Right atrium auricular region (tissue), 2 donors: ENCODE measurements around the gene UBE2F. TPM values are rescaled to one million over a fixed set of nuclear protein-coding genes. Genes with fewer than 3 reads are reported as not detected.

Experiments used
- DNase-seq: peaks from one replicate; pipeline ENCODE4 v3.0.0-alpha.2; 2019; ENCODE audit warnings: low spot score
- H3K27ac ChIP-seq, 2 donors: fragments of 200-600 bp; sonication (generic); 1 replicate in 1 of 2; 2 replicates in 1 of 2; pipeline ENCODE4 v1.5.1; 2016 to 2019
- H3K27me3 ChIP-seq, 2 donors: fragments of 200-600 bp; sonication (generic); one replicate each; pipeline versions ENCODE4 v1.5.1 to v1.6.0; 2017 to 2019
- H3K36me3 ChIP-seq: fragments of 200-600 bp; sonication (generic); one replicate; pipeline ENCODE4 v1.5.1; 2016
- H3K4me1 ChIP-seq, 2 donors: fragments of 200-600 bp; sonication (generic); one replicate each; pipeline versions ENCODE4 v1.5.1 to v1.6.0; 2017 to 2019
- H3K4me3 ChIP-seq, 2 donors: fragments of 200-600 bp; sonication (generic); 1 replicate in 1 of 2; 2 replicates in 1 of 2; pipeline ENCODE4 v1.5.1; 2017 to 2019; ENCODE audit warnings: mild to moderate bottlenecking in 1 of 2, moderate library complexity in 1 of 2
- H3K9me3 ChIP-seq, 2 donors: fragments of 200-600 bp; sonication (generic); one replicate each; pipeline ENCODE4 v1.5.1; 2019
- total RNA-seq, 2 donors: library from RNA; depleted of rRNA; stranded (reverse); fragments of >200 nt; gene quantifications; one replicate each; pipeline ENCODE4 v1.1.0, GENCODE V29; 2016
- TF ChIP-seq, protein P1 (sequence below), 2 donors: fragments of 200-600 bp; sonication (generic); IDR thresholded peaks; one replicate each; pipeline ENCODE4 v1.5.1; 2019; ENCODE audit warnings: antibody characterized with exemption in 2 of 2

UBE2F gene, protein sequence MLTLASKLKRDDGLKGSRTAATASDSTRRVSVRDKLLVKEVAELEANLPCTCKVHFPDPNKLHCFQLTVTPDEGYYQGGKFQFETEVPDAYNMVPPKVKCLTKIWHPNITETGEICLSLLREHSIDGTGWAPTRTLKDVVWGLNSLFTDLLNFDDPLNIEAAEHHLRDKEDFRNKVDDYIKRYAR
- total RNA-seq: 10 to 100 TPM; 78.4 to 79.6 TPM

DNA sequence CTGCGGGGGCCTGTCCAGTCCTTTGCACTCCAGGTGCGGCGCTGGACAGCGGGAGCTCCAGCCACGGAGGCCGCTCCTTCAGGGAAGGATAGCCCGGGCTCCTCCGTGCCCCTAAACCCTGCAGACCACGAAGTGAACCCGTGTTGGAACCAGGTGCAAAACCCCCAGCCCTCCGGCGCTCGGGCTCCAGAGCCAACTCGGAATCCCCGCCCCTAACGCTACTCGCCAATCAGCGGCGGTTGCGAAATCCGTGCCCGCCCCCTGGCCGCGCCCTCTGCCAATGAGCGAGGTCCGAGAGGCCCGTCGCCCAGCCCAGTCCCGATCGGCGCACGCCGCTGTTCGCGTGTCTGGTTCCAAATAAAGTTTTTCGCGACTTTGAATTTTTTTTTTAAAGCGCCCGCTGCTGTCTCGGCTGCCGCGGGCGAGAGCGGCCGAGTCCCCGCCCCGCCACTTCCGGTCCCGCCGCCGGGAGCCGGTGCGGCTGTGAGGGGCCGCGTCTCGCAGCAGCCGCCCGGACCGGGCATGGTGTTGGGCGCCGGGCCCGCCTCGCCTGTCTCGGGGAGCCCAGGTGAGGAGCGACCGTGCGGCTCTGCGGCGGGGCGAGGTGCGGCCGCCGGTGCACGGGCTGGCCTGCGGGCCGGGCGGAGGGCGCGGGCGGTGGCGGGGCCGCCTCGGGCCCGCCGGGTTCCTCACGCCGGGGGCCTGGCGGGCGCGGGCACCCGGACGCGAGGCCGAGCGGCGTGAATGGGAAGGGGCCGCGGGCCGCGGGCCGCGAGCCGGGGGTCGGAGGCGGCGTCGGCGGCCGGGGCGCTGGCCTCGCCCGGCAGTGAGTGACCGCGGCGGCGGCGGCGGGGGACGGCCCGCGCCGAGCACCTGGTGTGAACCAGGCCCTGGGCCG is at the start of gene UBE2F:
Gene UBE2F, plus strand, starts transcription at position 450 of the 898 bp plus-strand sequence. CDS start 6,094 bp downstream, outside the sequence.
- Histone ChIP-seq H3K9me3 (peaks cover 0 to 11% of the 10 kb centered on the region in 2 donors), H3K27me3 (no peaks in the 10 kb centered on the region), H3K36me3 (no peaks in the 10 kb centered on the region), H3K4me1 (peaks cover 0 to 35% of the 10 kb centered on the region in 2 donors), H3K4me3 (peak within 1 kb of the TSS; percentile 76 to 80), H3K27ac (peak within 1 kb of the TSS; percentile 75 to 82)
- peak; percentile 97 for DNase-seq
- TF ChIP-seq, protein P1, sequence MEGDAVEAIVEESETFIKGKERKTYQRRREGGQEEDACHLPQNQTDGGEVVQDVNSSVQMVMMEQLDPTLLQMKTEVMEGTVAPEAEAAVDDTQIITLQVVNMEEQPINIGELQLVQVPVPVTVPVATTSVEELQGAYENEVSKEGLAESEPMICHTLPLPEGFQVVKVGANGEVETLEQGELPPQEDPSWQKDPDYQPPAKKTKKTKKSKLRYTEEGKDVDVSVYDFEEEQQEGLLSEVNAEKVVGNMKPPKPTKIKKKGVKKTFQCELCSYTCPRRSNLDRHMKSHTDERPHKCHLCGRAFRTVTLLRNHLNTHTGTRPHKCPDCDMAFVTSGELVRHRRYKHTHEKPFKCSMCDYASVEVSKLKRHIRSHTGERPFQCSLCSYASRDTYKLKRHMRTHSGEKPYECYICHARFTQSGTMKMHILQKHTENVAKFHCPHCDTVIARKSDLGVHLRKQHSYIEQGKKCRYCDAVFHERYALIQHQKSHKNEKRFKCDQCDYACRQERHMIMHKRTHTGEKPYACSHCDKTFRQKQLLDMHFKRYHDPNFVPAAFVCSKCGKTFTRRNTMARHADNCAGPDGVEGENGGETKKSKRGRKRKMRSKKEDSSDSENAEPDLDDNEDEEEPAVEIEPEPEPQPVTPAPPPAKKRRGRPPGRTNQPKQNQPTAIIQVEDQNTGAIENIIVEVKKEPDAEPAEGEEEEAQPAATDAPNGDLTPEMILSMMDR (IDR thresholded peaks at IDR 0.05): peak in 1 of 2 donors; percentile 33

DNA sequence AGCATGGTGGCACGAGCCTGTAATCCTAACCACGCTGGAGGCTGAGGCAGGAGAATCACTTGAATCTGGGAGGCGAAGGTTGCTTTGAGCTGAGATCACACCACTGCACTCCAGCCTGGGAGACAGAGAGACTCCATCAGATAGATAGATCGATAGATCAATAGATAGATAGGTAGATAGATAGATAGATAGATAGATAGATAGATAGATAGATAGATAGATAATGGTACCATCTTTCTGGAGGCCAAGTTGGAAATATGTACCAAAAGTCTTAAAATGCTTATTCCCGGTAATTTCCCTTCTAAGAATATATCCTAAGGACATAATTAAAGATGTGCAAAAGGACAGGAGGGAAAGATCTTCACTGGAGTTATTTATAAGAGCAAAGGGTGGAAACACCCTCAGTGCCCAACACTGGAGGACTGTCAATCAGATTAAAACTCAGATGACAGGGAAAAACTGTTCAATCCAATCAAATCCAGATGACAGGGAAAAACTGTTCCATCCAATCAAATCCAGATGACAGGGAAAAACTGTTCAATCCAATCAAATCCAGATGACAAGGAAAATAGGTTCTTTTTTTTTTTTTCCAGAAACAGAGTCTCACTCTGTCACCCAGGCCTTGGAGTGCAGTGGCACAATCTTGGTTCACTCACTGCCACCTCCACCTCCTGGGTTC is 49.0 kb upstream of the UBE2F start:
- Histone ChIP-seq H3K9me3 (no peaks in the 10 kb centered on the region), H3K27me3 (no peaks in the 10 kb centered on the region), H3K4me1 (peaks cover 0 to under 1% of the 10 kb centered on the region in 2 donors), H3K36me3 (no peaks in the 10 kb centered on the region), H3K4me3 (no peak overlapping the region), H3K27ac (no peak overlapping the region)
- no peak for DNase-seq
- TF ChIP-seq, protein P1 (IDR thresholded peaks at IDR 0.05): no peak

DNA sequence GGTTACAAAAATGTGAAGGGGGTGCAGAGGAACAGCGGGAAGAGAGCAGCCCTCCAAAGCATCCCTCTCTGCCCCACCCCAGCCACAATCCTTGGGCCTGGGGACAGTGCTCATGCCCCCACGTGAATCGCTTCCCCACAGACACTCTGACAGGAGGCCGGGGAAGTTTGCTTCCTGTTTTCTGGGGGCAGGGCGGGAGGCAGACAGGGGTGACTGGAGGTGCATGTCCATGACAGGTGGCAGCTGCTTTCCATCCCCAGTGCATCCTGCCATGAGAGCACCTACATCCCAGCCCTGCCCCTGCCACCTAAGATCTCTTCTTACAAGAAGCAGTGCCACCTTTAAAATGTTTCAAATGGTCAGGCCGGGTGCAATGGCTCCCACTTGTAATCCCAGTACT is 47.2 kb upstream of the UBE2F start:
- TF ChIP-seq, protein P1 (IDR thresholded peaks at IDR 0.05): no peak

DNA sequence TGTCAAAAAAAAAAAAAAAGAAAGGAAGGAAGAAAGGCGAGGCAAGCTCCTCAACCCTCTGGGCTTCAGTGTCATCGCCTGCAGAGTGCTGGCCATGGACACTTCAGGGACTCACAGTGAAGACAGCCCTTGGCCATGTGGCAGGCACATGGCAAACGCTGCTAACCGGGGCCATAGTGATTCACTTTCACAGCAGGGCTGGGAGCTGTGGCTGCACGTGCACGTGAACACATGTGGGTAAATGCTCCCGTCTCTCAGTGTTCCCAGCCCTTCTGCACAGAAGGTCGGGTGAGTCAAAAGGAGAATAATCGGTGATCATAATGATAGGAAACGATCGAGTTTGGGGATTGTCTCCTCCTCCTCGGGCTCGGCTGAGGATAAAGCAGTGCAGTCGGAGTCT is 46.1 kb upstream of the UBE2F start:
- H3K4me3 ChIP-seq: no peak overlapping the region
- H3K36me3 ChIP-seq: no peaks in the 10 kb centered on the region
- TF ChIP-seq, protein P1 (IDR thresholded peaks at IDR 0.05): no peak
- peaks cover 0 to 8% of the 10 kb centered on the region in 2 donors for H3K4me1 ChIP-seq
- DNase-seq: no peak
- no peak overlapping the region for H3K27ac ChIP-seq
- no peaks in the 10 kb centered on the region for H3K9me3 ChIP-seq
- no peaks in the 10 kb centered on the region for H3K27me3 ChIP-seq

More for the DNA sequence above, 47.2 kb upstream of the UBE2F start:
- Histone ChIP-seq H3K9me3 (no peaks in the 10 kb centered on the region), H3K27me3 (no peaks in the 10 kb centered on the region), H3K4me3 (no peak overlapping the region), H3K4me1 (peaks cover 0 to 8% of the 10 kb centered on the region in 2 donors), H3K27ac (peak overlapping the region in 1 of 2 donors; percentile 16), H3K36me3 (no peaks in the 10 kb centered on the region)
- DNase-seq: no peak

DNA sequence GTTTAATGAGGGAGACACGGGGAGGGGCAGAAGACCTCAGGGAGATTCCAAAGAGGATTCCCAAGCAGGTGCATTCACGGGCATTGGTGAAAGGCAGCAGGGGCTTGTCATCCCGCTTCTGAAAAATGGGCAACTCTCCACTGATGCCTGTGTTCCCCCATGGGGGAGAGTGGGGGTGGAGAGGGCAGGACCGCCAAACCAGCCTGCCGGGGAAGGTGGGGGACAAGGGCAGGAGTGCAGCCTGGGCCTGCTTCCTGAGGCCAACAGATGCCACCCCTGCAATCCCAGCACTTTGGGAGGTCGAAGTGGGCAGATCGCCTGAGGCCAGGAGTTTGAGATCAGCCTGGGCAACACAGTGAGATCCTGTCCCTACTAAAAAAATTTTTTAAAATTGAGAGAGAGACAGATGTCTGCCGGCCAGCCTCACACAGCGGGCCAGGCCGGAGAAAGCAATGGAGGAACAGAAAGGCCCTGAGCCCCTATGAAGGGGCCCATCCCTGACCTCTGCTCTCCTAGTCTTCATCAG is 44.8 kb upstream of the UBE2F start:
- TF ChIP-seq, protein P1 (IDR thresholded peaks at IDR 0.05): no peak
- Histone ChIP-seq H3K27me3 (no peaks in the 10 kb centered on the region), H3K4me1 (peaks cover 0 to 8% of the 10 kb centered on the region in 2 donors), H3K4me3 (no peak overlapping the region), H3K27ac (no peak overlapping the region), H3K36me3 (no peaks in the 10 kb centered on the region), H3K9me3 (no peaks in the 10 kb centered on the region)
- DNase-seq: no peak
